ENCODE results near the gene CCNI.
A peak's percentile ranks its signal among the peaks of the same experiment; 100 is the strongest.

Gene CCNI

GRCh38 chr4:77023920-77024319 is 51.9 kb downstream of the CCNI start:
- no peak for TF ChIP-seq CTCF (IDR thresholded peaks at IDR 0.05)
- no peak overlapping the region for H3K4me3 Mint-ChIP-seq
- H3K27me3 Mint-ChIP-seq (ENCODE audit: low read depth, poor library complexity): no peaks in the 10 kb centered on the region
- H3K4me1 Mint-ChIP-seq: peaks cover 42% of the 10 kb centered on the region
- peak overlapping the region; percentile 83 for H3K27ac Mint-ChIP-seq
- no peaks in the 10 kb centered on the region for H3K9me3 Mint-ChIP-seq
- H3K36me3 Mint-ChIP-seq (ENCODE audit: low read depth): peaks cover 99% of the 10 kb centered on the region
- DNase-seq: no peak

GRCh38 chr4:77022560-77023179 is 53.1 kb downstream of the CCNI start:
- Mint-ChIP-seq H3K36me3 (ENCODE audit: low read depth) (peaks cover 93% of the 10 kb centered on the region), H3K9me3 (no peaks in the 10 kb centered on the region), H3K27me3 (ENCODE audit: low read depth, poor library complexity) (no peaks in the 10 kb centered on the region), H3K27ac (peak overlapping the region; percentile 82), H3K4me3 (no peak overlapping the region), H3K4me1 (peaks cover 42% of the 10 kb centered on the region)
- TF ChIP-seq CTCF (IDR thresholded peaks at IDR 0.05): no peak
- DNase-seq: peak; percentile 13

- H3K27ac Mint-ChIP-seq: peak overlapping the region; percentile 89
- no peak for DNase-seq
- TF ChIP-seq CTCF (IDR thresholded peaks at IDR 0.05): no peak
- peaks cover 93% of the 10 kb centered on the region for H3K36me3 Mint-ChIP-seq (ENCODE audit: low read depth)
- no peaks in the 10 kb centered on the region for H3K9me3 Mint-ChIP-seq
- no peak overlapping the region for H3K4me3 Mint-ChIP-seq
- H3K27me3 Mint-ChIP-seq (ENCODE audit: low read depth, poor library complexity): no peaks in the 10 kb centered on the region
- peaks cover 42% of the 10 kb centered on the region for H3K4me1 Mint-ChIP-seq
Measured at GRCh38 chr4:77021614-77022089, 54.1 kb downstream of the CCNI start.

- Mint-ChIP-seq H3K9me3 (no peaks in the 10 kb centered on the region), H3K4me3 (no peak overlapping the region), H3K27ac (peak overlapping the region; percentile 89), H3K36me3 (ENCODE audit: low read depth) (peaks cover 90% of the 10 kb centered on the region), H3K27me3 (ENCODE audit: low read depth, poor library complexity) (no peaks in the 10 kb centered on the region), H3K4me1 (peaks cover 42% of the 10 kb centered on the region)
- no peak for DNase-seq
- TF ChIP-seq CTCF (IDR thresholded peaks at IDR 0.05): no peak
Measured at GRCh38 chr4:77020017-77020416, 55.8 kb downstream of the CCNI start.

GRCh38 chr4:77015390-77015789 is 60.4 kb downstream of the CCNI start:
- H3K4me1 Mint-ChIP-seq: peaks cover 11% of the 10 kb centered on the region
- peaks cover 91% of the 10 kb centered on the region for H3K36me3 Mint-ChIP-seq (ENCODE audit: low read depth)
- no peak for TF ChIP-seq CTCF (IDR thresholded peaks at IDR 0.05)
- DNase-seq: no peak
- H3K27me3 Mint-ChIP-seq (ENCODE audit: low read depth, poor library complexity): no peaks in the 10 kb centered on the region
- H3K9me3 Mint-ChIP-seq: no peaks in the 10 kb centered on the region
- H3K27ac Mint-ChIP-seq: peak overlapping the region; percentile 35
- H3K4me3 Mint-ChIP-seq: no peak overlapping the region

- H3K4me1 Mint-ChIP-seq: peaks cover 14% of the 10 kb centered on the region
Measured at GRCh38 chr4:77014256-77014655, 61.5 kb downstream of the CCNI start.

More at GRCh38 chr4:77014256-77014655, 61.5 kb downstream of the CCNI start:
- Mint-ChIP-seq H3K27me3 (ENCODE audit: low read depth, poor library complexity) (no peaks in the 10 kb centered on the region), H3K36me3 (ENCODE audit: low read depth) (peaks cover 86% of the 10 kb centered on the region), H3K9me3 (no peaks in the 10 kb centered on the region), H3K4me3 (no peak overlapping the region), H3K27ac (peak overlapping the region; percentile 3)
- TF ChIP-seq CTCF (IDR thresholded peaks at IDR 0.05): no peak
- DNase-seq: no peak
